CMK (cell line): Measurements from ENCODE around the gene CA10.

Experiments used
- DNase-seq: peaks from one replicate; pipeline ENCODE4 v3.0.0-alpha.2; 2010; ENCODE audit warnings: low read depth

The CA10 gene

DNA sequence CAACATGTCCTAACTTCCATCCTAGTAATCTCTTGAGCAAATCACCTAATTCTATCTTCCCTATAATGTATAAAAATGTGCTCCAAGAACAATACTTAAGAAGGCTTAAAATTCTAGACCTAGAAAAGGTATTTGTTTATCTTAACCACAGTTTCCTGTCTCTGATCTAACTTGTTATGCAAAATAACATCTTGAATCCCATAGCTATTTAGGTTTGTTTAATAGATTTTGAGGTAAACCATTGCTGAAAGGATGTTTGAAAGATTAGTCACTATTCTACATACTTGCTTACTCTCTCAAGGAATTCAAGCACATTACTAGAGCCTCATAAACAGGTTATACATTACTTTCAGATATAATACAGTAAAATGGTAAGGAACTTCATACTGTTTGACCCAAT lies 13.0 kb downstream of the CA10 start:
- DNase-seq, result no peak

DNA sequence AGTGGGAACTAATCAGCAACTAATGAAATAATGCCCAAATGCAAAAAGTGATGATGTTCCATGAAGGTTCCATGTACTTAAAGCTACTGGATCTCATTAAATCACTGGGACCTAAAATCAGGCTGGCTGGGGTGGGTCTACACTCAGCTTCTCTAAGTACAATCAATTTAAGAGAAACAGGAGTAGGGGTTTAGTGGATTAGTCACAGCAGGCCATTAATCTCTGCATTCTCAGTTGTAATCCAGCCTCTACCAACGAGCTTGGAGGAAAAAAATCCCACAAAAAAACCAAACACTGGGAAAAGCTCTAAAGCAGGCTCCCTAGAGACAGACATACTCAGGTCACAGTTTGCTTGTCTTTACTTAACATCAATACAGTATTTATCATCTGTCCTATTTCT lies 15.0 kb downstream of the CA10 start:
- no peak for DNase-seq

DNA sequence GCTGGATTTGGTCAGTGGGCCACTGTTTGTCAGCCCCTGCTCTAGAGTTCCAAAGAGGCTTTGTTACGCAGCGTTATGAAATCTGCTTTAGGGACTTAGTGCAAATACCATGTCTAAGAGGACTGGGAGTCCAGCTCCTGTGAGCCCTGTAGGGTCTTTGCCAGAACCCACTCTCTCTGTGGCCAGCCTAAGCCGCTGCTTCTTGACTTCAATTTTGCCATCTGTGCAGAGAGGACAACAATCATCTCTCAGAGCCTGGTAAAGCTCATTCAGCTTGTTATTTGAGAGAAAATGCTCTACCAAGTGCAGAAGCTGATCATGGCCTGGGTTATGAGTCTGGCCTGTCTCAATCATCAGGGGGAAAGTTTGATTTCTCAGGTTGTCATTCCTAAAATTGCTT lies 17.9 kb downstream of the CA10 start:
- no peak for DNase-seq

DNA sequence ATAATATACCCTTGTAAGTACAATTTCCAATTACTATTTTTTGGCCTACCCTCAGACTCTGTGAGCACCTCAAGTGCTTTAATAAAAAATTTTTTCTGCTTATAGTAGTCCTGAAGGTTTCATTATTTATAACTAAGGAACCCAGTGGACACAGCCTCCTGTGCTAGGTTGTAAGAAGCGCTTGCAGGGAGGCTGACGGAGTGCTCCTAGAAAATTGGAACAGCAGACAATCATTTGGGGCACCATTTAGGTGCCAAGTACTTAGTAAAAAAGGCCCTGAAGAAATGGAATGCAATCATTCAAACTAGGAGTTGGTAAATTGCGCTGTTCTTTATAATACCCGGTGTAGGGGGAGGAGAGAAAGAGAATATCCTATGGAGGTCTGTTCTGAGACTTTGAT lies 19.8 kb downstream of the CA10 start:
- no peak for DNase-seq

DNA sequence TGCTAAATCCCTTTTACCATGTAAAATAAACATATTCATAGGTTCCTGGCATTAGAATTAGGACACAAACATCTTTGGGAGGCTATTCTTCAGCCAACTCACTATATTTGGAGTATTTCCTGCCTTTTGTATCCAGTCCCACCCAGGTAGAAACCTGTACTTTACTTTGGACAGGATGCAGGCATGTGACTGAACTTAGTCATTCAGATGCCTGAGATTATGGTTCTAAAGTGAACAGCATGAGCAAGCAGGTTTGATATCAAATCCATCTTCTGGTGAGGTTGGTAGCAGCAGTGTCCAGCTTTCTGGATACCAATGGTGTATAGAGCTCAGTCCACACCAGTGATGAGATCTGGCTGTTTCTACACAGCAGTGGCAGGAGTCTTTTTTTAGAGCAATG lies 20.2 kb downstream of the CA10 start:
- no peak for DNase-seq

DNA sequence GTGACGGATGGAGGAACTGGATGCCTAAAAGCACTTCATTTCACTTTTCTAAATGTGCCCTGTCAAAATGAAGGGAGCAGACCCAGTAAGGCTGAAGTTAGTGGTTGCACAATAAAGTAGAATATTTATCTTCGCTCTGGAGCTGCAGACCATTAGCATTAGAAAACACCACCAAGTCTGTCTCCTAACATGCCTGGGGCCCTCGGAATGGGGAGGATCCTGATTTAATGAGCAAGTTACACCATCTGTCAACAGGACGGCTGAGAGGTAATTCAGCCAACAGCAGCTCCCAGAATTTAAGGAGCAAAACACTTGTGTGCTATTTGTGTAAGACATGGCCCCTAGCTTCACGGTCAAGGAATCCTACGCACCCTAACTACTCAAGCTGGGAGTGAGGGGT lies 22.3 kb downstream of the CA10 start:
- DNase-seq, result no peak

DNA sequence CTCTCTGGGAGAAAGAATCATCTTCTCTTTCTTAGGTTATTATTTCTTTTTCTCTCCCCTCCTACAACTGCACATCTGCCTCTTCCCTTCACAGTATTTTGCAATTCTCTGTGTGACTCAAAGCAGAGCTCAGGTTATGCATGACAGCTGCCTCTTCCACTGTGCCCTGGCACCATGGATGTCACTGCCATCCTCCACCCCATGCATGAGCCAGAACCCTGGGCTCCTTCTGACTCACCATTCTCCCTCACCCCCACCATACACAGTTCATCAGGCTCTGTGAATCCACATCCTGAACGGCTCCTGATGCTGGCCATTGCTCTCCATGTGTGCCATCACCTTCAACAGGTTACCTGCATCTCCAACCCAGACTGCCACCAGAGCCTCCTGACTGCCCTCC lies 23.9 kb downstream of the CA10 start:
- no peak for DNase-seq

DNA sequence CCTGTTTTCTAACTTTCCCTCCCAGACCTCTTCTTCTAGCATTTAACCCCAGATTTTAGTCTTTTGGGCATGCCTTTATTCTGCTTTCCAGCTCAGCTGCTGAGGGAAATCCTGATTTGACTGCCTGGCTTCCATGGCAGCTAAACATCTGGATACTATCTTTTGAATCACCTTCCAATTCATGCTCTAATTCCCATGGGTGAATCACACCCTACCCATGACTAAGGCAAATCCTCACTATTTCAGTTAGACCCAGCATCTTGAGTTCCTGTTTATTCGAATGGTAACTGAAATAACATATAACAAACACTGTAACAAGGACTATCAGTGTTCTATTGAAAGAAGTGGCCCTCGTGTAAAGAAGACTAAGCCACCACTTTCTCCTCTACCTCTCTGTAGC lies 29.8 kb downstream of the CA10 start:
- no peak for DNase-seq

DNA sequence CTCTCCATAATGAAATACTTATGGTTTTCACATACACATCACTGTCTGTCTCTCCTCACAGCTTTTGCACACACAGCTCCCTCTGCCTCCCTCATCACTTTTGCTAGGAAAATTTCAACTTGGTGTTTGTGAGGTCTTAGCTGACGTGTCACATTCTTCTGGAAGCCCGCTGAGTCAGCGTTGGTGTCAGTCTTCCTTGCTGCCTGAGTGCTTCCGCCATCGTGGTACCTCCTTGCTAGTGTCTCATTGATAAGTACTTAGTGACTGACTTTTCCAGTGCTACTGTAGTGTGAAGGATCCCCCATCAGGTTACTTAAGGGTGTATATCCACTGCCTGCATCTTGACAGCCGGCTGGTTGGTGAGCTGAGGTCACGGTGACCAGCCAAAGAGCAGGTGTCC lies 33.5 kb downstream of the CA10 start:
- no peak for DNase-seq

DNA sequence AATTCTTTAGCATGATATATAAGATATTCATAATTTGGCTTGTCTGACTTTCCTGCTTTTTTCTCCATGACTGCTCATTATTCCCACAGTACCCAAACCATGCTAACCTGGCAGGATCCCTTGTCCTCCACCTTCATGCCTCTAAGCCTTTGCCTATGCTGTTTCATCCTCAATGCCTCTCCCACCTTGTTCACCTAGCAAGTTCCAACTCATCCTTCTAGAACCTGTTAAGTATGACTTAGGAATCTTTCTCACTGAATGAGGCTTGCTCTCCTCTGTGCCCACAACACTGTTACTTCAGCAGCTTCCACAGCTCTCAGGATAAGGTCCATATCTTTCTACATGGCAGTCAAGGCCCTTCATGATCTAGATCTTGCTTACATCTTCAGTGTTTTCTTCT lies 34.0 kb downstream of the CA10 start:
- no peak for DNase-seq

DNA sequence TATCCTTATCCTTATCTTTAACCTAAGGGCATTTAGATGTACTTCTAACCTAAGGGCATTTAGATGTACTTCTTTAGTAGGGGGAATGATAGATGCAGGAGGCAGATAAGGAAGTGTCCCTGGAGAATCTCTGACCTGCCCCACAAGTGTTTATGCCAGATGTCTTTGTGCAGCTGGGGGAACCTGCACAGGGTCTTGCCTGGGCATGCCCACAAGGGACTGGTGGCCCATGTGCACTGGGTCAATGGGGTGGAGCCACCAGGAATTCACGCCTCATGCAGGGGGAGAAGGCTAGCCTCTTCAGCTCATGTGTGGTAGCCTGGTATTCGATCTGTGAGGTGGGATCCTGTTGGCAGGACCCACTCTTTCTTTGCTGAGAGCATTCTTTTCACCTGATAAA lies 38.0 kb downstream of the CA10 start:
- DNase-seq, result no peak

DNA sequence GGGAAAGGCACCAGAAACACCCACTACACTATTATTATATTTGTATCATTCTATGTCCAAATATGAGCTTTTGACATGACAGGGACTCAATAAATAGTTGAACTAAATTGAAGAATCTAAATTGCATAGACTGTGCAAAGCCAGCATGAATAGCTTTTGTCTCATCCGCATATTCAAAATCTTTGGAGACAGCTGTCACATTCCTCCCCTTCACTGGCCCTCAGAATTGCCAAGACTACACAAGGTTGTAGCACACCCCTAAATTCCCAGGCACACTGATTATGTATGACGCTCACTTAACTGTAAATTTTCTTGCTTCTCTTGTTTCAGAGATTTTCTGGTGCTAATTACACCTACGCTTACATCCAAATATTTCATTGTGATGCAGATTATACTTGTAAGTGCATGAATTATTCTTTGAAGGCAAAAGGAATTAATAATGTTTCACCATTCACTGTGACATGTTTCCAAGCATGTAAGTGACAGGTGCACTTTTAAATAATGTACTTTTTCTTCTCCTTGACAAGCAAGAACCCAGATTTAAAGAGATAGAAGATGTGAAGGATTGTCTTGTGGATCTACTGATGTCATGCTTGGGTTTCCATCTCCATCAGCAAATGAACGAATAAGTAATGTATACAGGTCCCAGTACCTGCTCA lies 47.5 kb downstream of the CA10 start:
- no peak for DNase-seq

DNA sequence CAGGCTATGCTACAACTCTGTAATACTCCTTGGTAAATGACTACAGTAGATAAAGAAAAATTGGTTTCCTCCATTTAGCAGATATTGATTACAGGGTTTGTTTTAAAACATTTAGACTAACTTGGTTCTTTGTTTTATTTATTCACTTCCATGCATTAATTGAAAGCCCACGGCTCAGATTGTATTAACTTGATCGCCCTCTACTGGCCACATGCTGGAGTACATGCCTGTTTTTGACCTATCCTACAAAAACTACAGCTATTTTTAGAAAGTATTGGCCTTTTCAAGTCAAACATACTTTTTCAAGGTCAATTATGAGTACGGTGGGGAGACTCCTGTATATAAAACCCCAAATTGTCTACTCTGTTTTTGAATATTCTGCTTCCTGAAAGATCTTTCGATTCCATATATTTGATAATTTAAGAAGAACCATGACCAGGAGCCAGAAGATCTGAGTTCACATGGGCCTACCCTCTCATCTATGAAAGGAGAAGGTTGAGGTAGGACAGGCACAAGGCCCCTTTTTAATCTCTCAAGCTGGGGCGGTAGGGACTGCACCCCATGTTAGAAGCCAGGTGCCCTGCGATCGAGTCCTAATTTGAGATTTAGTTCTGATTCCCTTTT lies 51.8 kb downstream of the CA10 start:
- peak; percentile 2 for DNase-seq

DNA sequence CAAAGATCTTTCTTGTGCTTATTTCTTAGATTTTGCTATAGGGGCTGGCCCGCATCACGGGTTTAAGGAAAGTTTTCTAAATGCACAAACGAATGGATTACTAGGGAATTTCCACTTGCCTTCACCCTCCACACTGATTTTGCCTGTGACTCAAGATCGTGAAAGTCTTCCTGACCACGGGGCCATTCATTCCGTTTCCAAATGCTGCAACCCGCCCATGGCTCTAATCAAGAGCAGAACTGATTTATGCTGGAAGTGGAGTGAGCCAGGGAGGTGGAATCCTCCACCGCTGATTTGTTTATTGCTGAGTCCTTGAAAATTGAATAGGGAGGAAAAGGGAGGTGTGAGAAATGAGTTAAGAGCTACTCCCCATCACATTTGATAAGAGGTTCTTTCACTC lies 52.4 kb downstream of the CA10 start:
- no peak for DNase-seq

DNA sequence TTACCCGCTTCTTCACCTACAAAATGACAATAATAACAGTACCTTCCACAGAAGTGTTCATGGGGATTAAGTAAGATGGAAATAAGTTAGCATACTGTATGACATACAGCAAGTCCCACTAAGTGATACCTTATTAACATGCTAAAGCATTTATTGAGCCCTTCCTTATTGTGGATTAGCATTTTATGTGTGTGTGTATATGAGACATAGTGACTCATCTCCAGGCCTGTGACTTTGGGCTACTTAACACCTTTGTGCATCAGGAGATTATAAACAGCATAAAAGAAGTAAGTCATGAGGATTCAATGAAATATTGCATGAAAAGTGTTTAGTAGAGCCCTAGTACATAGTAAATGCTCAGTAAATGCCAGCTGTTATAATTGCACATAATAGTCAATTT lies 52.9 kb downstream of the CA10 start:
- no peak for DNase-seq

DNA sequence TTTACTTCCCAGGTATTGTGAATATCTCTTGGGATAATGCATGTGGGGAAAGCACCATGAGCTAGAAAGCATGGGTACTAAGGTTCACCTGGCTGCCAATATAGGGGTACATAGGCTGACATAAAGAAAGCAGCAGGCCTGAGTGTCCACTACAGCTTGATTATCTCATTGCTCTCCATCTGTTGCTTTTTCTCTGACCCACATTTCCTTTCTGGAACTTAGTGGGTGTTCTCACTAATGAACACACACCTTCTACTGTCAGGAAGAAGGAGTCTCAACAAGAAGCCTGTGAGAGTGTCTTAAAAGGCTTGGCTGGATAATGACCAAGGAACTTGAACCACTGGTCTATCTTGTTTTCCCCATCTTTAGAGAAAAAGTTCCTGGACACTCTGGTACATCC lies 62.5 kb downstream of the CA10 start:
- DNase-seq, result no peak

DNA sequence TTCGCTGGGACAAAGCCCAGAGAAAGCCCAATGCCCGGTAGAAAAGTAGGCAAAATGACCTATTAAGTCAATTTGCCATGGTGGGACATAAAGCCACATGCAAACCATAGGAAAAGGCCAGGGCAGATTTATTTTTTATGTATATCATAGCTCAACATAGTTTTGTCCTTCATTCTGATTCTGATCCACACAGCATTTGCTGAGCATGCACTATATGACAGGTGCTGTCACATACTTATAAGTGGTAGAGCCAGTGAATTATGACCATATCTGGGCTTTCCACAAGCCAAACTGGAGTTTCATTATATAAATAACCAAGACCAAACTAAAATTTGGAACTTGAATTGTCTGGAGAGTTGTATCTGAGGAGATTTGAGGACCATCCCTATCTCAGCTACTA lies 74.3 kb downstream of the CA10 start:
- DNase-seq, result no peak

DNA sequence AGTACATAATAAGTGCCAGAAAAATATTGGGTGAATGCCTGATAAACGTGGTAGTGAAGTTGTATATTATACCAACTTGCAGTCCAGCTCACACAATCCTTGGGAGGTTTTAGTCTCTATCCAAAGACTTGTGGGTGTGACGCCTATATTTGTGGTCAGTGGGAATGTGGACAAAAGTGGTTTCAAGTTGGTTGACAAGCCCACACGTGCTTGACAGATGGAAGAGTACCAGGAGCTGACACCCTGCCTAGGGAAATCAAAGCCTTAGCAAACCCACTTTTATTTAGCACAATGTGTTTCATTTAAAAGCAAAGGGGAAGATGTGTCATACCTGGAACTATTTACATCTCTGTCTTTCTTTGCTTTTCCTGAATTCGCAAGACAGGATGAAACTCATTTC lies 79.0 kb downstream of the CA10 start:
- DNase-seq, result no peak

DNA sequence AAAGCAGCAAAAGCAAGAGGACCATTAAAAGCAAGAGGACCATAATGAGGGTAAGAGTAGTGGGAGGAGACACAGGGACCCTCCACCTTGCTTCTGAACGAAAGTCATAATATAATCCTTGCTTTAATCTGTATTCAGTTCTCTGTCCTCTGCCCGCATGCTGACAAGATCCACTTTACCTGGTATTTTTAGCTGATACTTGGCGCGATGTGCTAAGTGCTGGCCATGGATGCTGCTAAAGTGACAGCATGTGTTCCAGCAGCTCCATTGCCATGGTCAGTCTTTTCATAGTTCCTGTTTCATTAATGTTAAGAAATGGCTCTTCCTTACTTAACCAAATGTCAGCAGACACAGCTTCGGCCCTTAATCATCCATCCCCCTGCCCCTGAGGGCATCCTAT lies 86.8 kb downstream of the CA10 start:
- no peak for DNase-seq

DNA sequence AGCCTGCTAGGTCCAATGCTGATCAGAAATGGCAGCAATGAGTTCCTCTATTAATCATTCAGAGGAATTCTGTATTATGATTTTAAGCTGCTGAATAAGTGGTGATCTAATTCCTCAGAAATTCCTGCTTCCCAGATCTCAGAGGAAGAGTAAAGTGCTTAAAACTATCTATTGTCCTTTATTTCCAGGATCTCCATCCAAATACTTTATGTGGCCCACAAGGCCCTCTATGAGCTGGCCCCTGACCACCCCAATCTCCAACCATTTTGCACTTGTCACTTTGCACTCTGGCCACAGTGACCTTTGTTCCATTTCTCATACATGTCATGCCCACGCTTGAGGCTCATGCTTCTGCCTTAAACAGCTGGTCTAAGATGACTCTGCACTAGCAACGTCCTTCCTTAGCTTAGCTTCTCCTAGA lies 93.7 kb downstream of the CA10 start:
- DNase-seq, result no peak

DNA sequence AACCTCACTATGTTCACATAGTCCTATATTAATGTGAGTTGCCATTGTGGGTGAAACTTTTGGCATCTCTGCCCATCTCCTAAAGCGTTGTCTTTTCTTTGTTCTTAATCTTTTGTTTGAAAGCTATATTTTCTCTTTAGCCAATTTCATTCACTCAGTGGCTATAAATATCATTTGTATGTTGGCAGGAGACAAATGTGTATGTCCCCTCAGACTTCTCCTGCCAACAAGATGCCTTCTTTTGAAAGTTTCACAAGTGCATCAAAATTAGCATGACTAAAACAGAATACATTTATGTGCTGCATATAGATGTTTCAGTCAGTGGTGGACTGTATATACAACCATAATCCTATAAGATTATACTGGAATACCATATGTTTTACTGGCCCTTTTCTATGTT lies 109.0 kb downstream of the CA10 start:
- no peak for DNase-seq

DNA sequence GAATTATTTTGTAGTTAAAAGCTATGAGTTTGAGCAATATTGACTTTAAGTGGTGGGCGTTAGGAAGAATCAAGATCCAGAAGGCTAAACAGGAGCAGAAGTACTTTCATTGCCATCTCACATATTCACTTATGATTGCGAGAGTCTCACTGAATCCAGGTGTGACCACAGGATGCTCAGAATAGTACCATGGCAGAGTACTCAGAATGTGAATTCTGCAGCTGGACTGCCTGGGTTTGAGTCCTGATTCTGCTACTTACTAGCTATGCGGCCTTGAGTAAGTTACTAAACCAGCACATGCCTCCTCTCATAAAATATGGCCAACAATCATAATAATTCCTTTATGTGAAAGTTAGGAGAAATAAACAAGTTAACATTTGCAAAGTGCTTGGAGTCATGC lies 109.5 kb downstream of the CA10 start:
- DNase-seq, result no peak

DNA sequence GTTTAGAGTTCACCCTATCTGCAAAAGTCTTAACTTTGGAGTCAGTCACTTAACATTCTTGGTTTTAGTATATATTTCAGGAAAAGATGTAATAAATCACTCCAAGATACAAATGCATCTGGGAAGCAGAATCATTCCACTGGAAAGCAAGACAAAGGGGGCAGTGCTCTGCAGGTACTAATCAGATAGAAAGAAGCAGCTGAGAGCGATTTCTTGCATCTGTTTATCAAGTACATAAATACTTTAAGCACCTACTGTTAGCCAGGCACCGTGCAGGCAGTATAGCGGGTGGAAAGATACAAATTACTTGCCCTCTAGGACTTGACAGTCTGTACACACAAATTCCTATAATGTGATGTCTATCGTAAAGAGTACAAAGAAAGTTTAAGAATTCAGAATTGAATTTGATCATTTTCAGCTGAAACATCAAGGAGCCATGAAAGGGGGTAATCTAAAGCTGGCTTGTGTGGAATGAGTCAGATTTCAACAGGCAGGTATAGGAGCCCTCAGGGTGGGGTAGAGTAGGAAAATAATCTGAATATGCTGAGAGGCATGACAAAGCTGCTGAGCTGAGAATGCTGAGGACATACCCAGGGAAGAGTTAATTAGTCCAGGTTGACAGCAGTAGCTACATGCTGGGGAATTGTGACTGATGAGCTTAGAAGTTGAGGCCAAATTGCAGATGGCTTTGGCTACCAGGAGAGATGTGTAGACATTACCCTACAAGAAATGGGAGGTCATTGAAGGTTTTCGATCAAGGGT lies 110.2 kb downstream of the CA10 start:
- no peak for DNase-seq

DNA sequence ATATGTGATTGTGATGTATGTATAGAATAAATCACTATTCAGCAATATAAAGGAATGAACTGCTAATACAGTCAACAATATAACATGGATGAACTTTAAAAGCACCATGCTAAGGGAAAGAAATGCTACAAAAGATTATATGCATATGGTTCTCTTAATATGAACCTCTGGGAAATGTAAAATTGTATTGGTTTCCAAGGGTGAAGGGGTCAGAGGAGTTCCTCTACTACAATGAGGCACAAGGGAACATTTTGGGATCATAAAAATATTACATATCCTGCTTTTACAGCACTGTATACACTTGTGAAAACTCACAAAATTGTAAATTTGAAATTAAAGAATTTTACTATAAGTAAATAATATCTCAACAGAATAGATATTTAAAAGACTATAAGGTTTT lies 111.4 kb downstream of the CA10 start:
- DNase-seq, result no peak
